ENCODE data around the gene SPOCD1.

SPOCD1 gene

GRCh38 chr1:31753707-31754349 is 62.0 kb downstream of the SPOCD1 start:
- H3K4me1 ChIP-seq (ENCODE audit: control insufficient read depth, low read depth, low read length) = peaks cover 8% of the 10 kb centered on the region
- H3K79me2 ChIP-seq (ENCODE audit: control insufficient read depth, insufficient read depth, low read length) = no peaks in the 10 kb centered on the region
- no peak overlapping the region for H2AK5ac ChIP-seq (ENCODE audit: low read length)
- no CpG with 5 or more reads among the region's 9 CpGs for WGBS (ENCODE audit: extremely low coverage, insufficient coverage, low lambda C conversion rate)
- H3K23ac ChIP-seq (ENCODE audit: low read length) = no peak overlapping the region
- no peaks in the 10 kb centered on the region for H3K36me3 ChIP-seq (ENCODE audit: control insufficient read depth, insufficient read depth, low read length)
- H3K9ac ChIP-seq (ENCODE audit: low read length) = no peak overlapping the region
- DNase-seq = no peak
- no peak overlapping the region for H3K18ac ChIP-seq (ENCODE audit: low read length)
- H3K27me3 ChIP-seq (ENCODE audit: insufficient read depth, low read length, poor library complexity) = no peaks in the 10 kb centered on the region
- H2BK5ac ChIP-seq (ENCODE audit: low read length) = no peak overlapping the region
- no peak overlapping the region for H3K4me3 ChIP-seq (ENCODE audit: low read length)
- H3K56ac ChIP-seq (ENCODE audit: low read length) = no peak overlapping the region
- no peak overlapping the region for H3K27ac ChIP-seq (ENCODE audit: low read depth, low read length)
- no peak overlapping the region for H2BK120ac ChIP-seq (ENCODE audit: low read depth, low read length)
- no peak overlapping the region for H4K5ac ChIP-seq (ENCODE audit: low read length)
- no peaks in the 10 kb centered on the region for H3K79me1 ChIP-seq (ENCODE audit: low read length)
- no peak overlapping the region for H4K8ac ChIP-seq (ENCODE audit: low read depth, low read length)
- no peak overlapping the region for H2BK15ac ChIP-seq (replicated peaks; ENCODE audit: low read depth)
- no peak overlapping the region for H3K4ac ChIP-seq (ENCODE audit: low read depth, low read length)
- H3K4me2 ChIP-seq (ENCODE audit: low read length) = no peak overlapping the region

DNA sequence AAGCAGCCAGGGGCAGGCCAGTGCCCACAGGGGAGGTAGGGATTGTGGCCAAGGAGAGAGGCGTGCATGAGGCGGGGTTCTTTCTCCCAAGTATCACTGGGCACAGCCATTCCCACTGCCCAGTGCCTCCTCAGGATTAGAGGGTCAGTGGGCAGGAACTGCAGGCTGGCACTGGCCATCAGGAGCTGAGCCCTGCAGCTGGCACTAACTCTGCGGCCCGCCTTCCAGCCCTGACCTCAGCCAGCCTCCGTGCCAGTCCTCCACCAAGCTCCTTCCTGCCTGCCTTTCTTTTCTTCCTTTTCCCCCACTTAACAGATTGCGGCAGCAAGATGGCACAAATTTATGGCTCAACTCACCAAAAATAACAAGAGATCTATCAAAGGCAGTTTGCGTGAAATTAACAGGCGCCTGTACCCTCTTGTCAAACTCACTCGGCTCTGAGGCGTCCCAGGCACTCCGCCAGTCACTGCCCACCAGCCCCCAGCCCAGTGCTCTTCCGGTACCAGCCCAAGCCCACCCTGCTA is 62.8 kb downstream of the SPOCD1 start:
- H3K18ac ChIP-seq (ENCODE audit: low read length) = no peak overlapping the region
- H2BK5ac ChIP-seq (ENCODE audit: low read length) = no peak overlapping the region
- no peak overlapping the region for H3K27ac ChIP-seq (ENCODE audit: low read depth, low read length)
- no peak overlapping the region for H2BK120ac ChIP-seq (ENCODE audit: low read depth, low read length)
- H4K5ac ChIP-seq (ENCODE audit: low read length) = no peak overlapping the region
- H2BK15ac ChIP-seq (replicated peaks; ENCODE audit: low read depth) = no peak overlapping the region
- H3K79me2 ChIP-seq (ENCODE audit: control insufficient read depth, insufficient read depth, low read length) = no peaks in the 10 kb centered on the region
- no peak overlapping the region for H2AK5ac ChIP-seq (ENCODE audit: low read length)
- DNase-seq = no peak
- no peak overlapping the region for H3K4me3 ChIP-seq (ENCODE audit: low read length)
- no peak overlapping the region for H3K4ac ChIP-seq (ENCODE audit: low read depth, low read length)
- no peaks in the 10 kb centered on the region for H3K79me1 ChIP-seq (ENCODE audit: low read length)
- H3K9ac ChIP-seq (ENCODE audit: low read length) = no peak overlapping the region
- WGBS (ENCODE audit: extremely low coverage, insufficient coverage, low lambda C conversion rate) = no CpG with 5 or more reads among the region's 12 CpGs
- H4K8ac ChIP-seq (ENCODE audit: low read depth, low read length) = no peak overlapping the region
- no peak overlapping the region for H3K4me2 ChIP-seq (ENCODE audit: low read length)
- peaks cover 10% of the 10 kb centered on the region for H3K4me1 ChIP-seq (ENCODE audit: control insufficient read depth, low read depth, low read length)
- H3K23ac ChIP-seq (ENCODE audit: low read length) = no peak overlapping the region
- no peaks in the 10 kb centered on the region for H3K36me3 ChIP-seq (ENCODE audit: control insufficient read depth, insufficient read depth, low read length)
- H3K27me3 ChIP-seq (ENCODE audit: insufficient read depth, low read length, poor library complexity) = no peaks in the 10 kb centered on the region
- H3K56ac ChIP-seq (ENCODE audit: low read length) = peak overlapping the region; percentile 27

GRCh38 chr1:31752258-31752657 is 63.6 kb downstream of the SPOCD1 start:
- no CpG with 5 or more reads among the region's 7 CpGs for WGBS (ENCODE audit: extremely low coverage, insufficient coverage, low lambda C conversion rate)
- no peak overlapping the region for H4K8ac ChIP-seq (ENCODE audit: low read depth, low read length)
- H3K9ac ChIP-seq (ENCODE audit: low read length) = peak overlapping the region; percentile 14
- no peak overlapping the region for H4K5ac ChIP-seq (ENCODE audit: low read length)
- no peak overlapping the region for H3K4me3 ChIP-seq (ENCODE audit: low read length)
- H3K79me2 ChIP-seq (ENCODE audit: control insufficient read depth, insufficient read depth, low read length) = no peaks in the 10 kb centered on the region
- H3K18ac ChIP-seq (ENCODE audit: low read length) = no peak overlapping the region
- H2BK5ac ChIP-seq (ENCODE audit: low read length) = no peak overlapping the region
- no peaks in the 10 kb centered on the region for H3K79me1 ChIP-seq (ENCODE audit: low read length)
- no peak overlapping the region for H3K27ac ChIP-seq (ENCODE audit: low read depth, low read length)
- H2BK15ac ChIP-seq (replicated peaks; ENCODE audit: low read depth) = no peak overlapping the region
- H3K4me2 ChIP-seq (ENCODE audit: low read length) = peak overlapping the region; percentile 4
- no peak overlapping the region for H3K23ac ChIP-seq (ENCODE audit: low read length)
- peak overlapping the region; percentile 54 for H3K56ac ChIP-seq (ENCODE audit: low read length)
- peak; percentile 37 for DNase-seq
- H2AK5ac ChIP-seq (ENCODE audit: low read length) = no peak overlapping the region
- H3K4me1 ChIP-seq (ENCODE audit: control insufficient read depth, low read depth, low read length) = peaks cover 12% of the 10 kb centered on the region
- no peaks in the 10 kb centered on the region for H3K36me3 ChIP-seq (ENCODE audit: control insufficient read depth, insufficient read depth, low read length)
- H2BK120ac ChIP-seq (ENCODE audit: low read depth, low read length) = no peak overlapping the region
- no peaks in the 10 kb centered on the region for H3K27me3 ChIP-seq (ENCODE audit: insufficient read depth, low read length, poor library complexity)
- H3K4ac ChIP-seq (ENCODE audit: low read depth, low read length) = no peak overlapping the region

- peak overlapping the region; percentile 76 for H3K23ac ChIP-seq (ENCODE audit: low read length)
- H3K4me3 ChIP-seq (ENCODE audit: low read length) = no peak overlapping the region
- H4K8ac ChIP-seq (ENCODE audit: low read depth, low read length) = no peak overlapping the region
- H4K5ac ChIP-seq (ENCODE audit: low read length) = peak overlapping the region; percentile 30
- H3K56ac ChIP-seq (ENCODE audit: low read length) = peak overlapping the region; percentile 54
- H2BK15ac ChIP-seq (replicated peaks; ENCODE audit: low read depth) = no peak overlapping the region
- WGBS (ENCODE audit: extremely low coverage, insufficient coverage, low lambda C conversion rate) = no CpG with 5 or more reads among the region's 5 CpGs
- no peak overlapping the region for H3K4ac ChIP-seq (ENCODE audit: low read depth, low read length)
- H3K18ac ChIP-seq (ENCODE audit: low read length) = no peak overlapping the region
- H2AK5ac ChIP-seq (ENCODE audit: low read length) = peak overlapping the region; percentile 29
- H3K4me2 ChIP-seq (ENCODE audit: low read length) = peak overlapping the region; percentile 4
- no peaks in the 10 kb centered on the region for H3K79me2 ChIP-seq (ENCODE audit: control insufficient read depth, insufficient read depth, low read length)
- H3K27ac ChIP-seq (ENCODE audit: low read depth, low read length) = no peak overlapping the region
- H3K4me1 ChIP-seq (ENCODE audit: control insufficient read depth, low read depth, low read length) = peaks cover 12% of the 10 kb centered on the region
- H3K36me3 ChIP-seq (ENCODE audit: control insufficient read depth, insufficient read depth, low read length) = no peaks in the 10 kb centered on the region
- no peaks in the 10 kb centered on the region for H3K79me1 ChIP-seq (ENCODE audit: low read length)
- no peaks in the 10 kb centered on the region for H3K27me3 ChIP-seq (ENCODE audit: insufficient read depth, low read length, poor library complexity)
- peak overlapping the region; percentile 65 for H2BK5ac ChIP-seq (ENCODE audit: low read length)
- DNase-seq = no peak
- H3K9ac ChIP-seq (ENCODE audit: low read length) = peak overlapping the region; percentile 14
- H2BK120ac ChIP-seq (ENCODE audit: low read depth, low read length) = no peak overlapping the region
Observed at GRCh38 chr1:31751822-31752241, 64.0 kb downstream of the SPOCD1 start.

DNA sequence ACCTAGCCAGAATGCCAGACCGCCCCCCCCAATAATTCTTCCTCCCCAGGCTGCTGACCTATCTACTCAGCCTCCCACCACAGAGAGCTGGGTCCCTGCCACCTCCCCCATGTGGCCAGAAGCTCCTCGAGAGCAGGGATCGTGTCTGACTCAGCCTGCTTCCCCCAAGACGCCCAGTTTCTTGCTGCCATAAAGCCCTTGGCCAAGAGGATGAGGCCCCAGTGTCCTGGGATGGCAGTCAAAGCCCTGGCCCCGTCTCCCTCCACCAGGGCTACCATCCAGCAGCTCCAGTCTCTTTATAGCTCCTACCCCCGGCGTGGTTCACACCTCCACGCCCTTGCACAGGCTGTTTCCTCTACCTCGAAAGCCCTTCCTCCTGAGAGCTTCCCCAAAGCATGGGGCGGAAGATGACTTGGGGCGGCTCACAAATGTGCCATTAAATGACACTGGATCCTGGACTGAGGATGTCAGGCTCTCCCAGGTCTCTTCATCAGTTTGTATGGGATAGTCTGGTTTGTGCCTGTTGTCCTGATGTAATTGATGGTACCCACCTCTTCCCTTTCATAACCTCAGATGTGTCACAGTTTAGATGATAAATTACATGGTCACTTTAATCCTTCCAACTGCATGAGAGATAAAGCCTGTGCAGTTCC is 64.8 kb downstream of the SPOCD1 start:
- no peak overlapping the region for H4K8ac ChIP-seq (ENCODE audit: low read depth, low read length)
- no peak overlapping the region for H2AK5ac ChIP-seq (ENCODE audit: low read length)
- peaks cover 12% of the 10 kb centered on the region for H3K4me1 ChIP-seq (ENCODE audit: control insufficient read depth, low read depth, low read length)
- H2BK15ac ChIP-seq (replicated peaks; ENCODE audit: low read depth) = no peak overlapping the region
- H3K56ac ChIP-seq (ENCODE audit: low read length) = no peak overlapping the region
- no peak overlapping the region for H3K23ac ChIP-seq (ENCODE audit: low read length)
- H2BK120ac ChIP-seq (ENCODE audit: low read depth, low read length) = no peak overlapping the region
- no peak overlapping the region for H4K5ac ChIP-seq (ENCODE audit: low read length)
- no peak overlapping the region for H3K4me3 ChIP-seq (ENCODE audit: low read length)
- H3K79me2 ChIP-seq (ENCODE audit: control insufficient read depth, insufficient read depth, low read length) = no peaks in the 10 kb centered on the region
- peak; percentile 43 for DNase-seq
- H3K36me3 ChIP-seq (ENCODE audit: control insufficient read depth, insufficient read depth, low read length) = no peaks in the 10 kb centered on the region
- no peak overlapping the region for H3K4me2 ChIP-seq (ENCODE audit: low read length)
- H3K18ac ChIP-seq (ENCODE audit: low read length) = no peak overlapping the region
- no peak overlapping the region for H3K27ac ChIP-seq (ENCODE audit: low read depth, low read length)
- no peak overlapping the region for H3K4ac ChIP-seq (ENCODE audit: low read depth, low read length)
- no peaks in the 10 kb centered on the region for H3K79me1 ChIP-seq (ENCODE audit: low read length)
- no peak overlapping the region for H3K9ac ChIP-seq (ENCODE audit: low read length)
- H3K27me3 ChIP-seq (ENCODE audit: insufficient read depth, low read length, poor library complexity) = no peaks in the 10 kb centered on the region
- no peak overlapping the region for H2BK5ac ChIP-seq (ENCODE audit: low read length)
- WGBS (ENCODE audit: extremely low coverage, insufficient coverage, low lambda C conversion rate) = no CpG with 5 or more reads among the region's 11 CpGs
